Measurements from ENCODE around the gene MN1. TPM values are rescaled to one million over a fixed set of nuclear protein-coding genes. Genes with fewer than 3 reads are reported as not detected.

Gene MN1
- total RNA-seq = 1.3 and 3.1 TPM in 2 replicates

GRCh38 chr22:27801616-27802345 is at the start of gene MN1:
TSS of gene MN1 (minus strand) at chr22:27801756. CDS start at chr22:27800543, 1,213 bp downstream.

Other genes with a start within 250 kb of the MN1 start
- gene PITPNB, start 117.5 kb upstream of the MN1 start, total RNA-seq = 20.3 and 29.3 TPM in 2 replicates